Bronchial epithelial cell (primary cell): ENCODE measurements around the gene ZBTB34. TPM values are rescaled to one million over a fixed set of nuclear protein-coding genes. Genes with fewer than 3 reads are reported as not detected.

Source experiments
- DNase-seq: peaks from one replicate; pipeline ENCODE4 v3.0.0-alpha.2; 2010; ENCODE audit warnings: low read depth
- FAIRE-seq: peaks from 2 replicates; lab custom pipeline; 2011; peaks lifted over from hg19 to GRCh38; lab: Jason Lieb, UNC
- H3K27me3 ChIP-seq: 2 replicates; pipeline ENCODE4 v1.5.1; 2011; ENCODE audit warnings: low read length; ENCODE audit not compliant: control insufficient read depth, insufficient read depth
- H3K36me3 ChIP-seq: 2 replicates; pipeline ENCODE4 v1.5.1; 2011; ENCODE audit warnings: low read length; ENCODE audit not compliant: control insufficient read depth, insufficient read depth
- H3K4me3 ChIP-seq: 2 replicates; pipeline ENCODE4 v1.5.1; 2011; ENCODE audit warnings: mild to moderate bottlenecking, low read depth, low read length, control low read depth
- CTCF ChIP-seq: IDR thresholded peaks from 2 replicates; pipeline ENCODE4 v1.5.1; 2011; ENCODE audit warnings: mild to moderate bottlenecking, moderate library complexity, low read length, control low read depth, inconsistent platforms; ENCODE audit not compliant: insufficient read depth, severe bottlenecking
- total RNA-seq: library from RNA; depleted of rRNA; stranded (reverse); fragments of >200 nt; gene quantifications from 2 replicates; pipeline ENCODE4 v1.2.1, GENCODE V29; 2014

ZBTB34 gene
- total RNA-seq, 1 donor from 2014 or later = 6.6 TPM

- DNase-seq (no peak), FAIRE-seq (no peak)
- Histone ChIP-seq H3K4me3 (no peak overlapping the region), H3K27me3 (no peaks in the 10 kb centered on the region), H3K36me3 (peaks cover 6% of the 10 kb centered on the region)
- TF ChIP-seq CTCF = no peak
Measured at GRCh38 chr9:126838055-126838811, 22.2 kb upstream of the ZBTB34 start.

- Histone ChIP-seq H3K36me3 (peaks cover 3% of the 10 kb centered on the region), H3K4me3 (no peak overlapping the region), H3K27me3 (no peaks in the 10 kb centered on the region)
- no peak for FAIRE-seq
- no peak for TF ChIP-seq CTCF
- no peak for DNase-seq
Measured at GRCh38 chr9:126838895-126839294, 21.5 kb upstream of the ZBTB34 start.

GRCh38 chr9:126839301-126839700 lies 21.1 kb upstream of the ZBTB34 start:
- FAIRE-seq = no peak
- Histone ChIP-seq H3K27me3 (no peaks in the 10 kb centered on the region), H3K36me3 (peaks cover 1% of the 10 kb centered on the region), H3K4me3 (no peak overlapping the region)
- DNase-seq = no peak
- no peak for TF ChIP-seq CTCF

GRCh38 chr9:126842220-126842842 lies 18.1 kb upstream of the ZBTB34 start:
- no peak for FAIRE-seq

GRCh38 chr9:126842977-126843799 lies 17.3 kb upstream of the ZBTB34 start:
- no peak for TF ChIP-seq CTCF
- DNase-seq = no peak
- Histone ChIP-seq H3K36me3 (peaks cover 1% of the 10 kb centered on the region), H3K27me3 (no peaks in the 10 kb centered on the region), H3K4me3 (no peak overlapping the region)
- FAIRE-seq = no peak

More at GRCh38 chr9:126842220-126842842, 18.1 kb upstream of the ZBTB34 start:
- no peak for TF ChIP-seq CTCF
- peaks cover 1% of the 10 kb centered on the region for H3K36me3 ChIP-seq
- no peak overlapping the region for H3K4me3 ChIP-seq
- no peaks in the 10 kb centered on the region for H3K27me3 ChIP-seq
- no peak for DNase-seq
